ENCODE results near the gene TEX261.

The TEX261 gene

DNA sequence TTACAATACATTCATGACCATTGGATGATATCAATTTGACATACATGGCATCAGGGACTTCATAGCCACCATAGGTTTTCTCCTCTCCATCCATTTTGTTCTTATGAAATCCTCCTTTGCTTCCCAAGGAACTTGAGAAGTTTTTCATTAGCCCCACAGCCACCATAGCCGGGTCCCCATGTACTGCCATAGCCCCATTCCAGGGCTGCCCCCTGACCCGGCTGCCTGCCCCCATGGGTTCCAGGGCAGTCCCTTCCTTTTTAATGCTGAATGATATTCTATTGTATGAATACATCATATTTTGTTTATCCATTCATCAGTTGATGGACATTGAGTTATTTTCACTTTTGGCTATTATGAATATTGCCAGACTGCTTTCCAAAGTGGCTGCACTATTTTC lies 38.5 kb downstream of the TEX261 start:
- DNase-seq = no peak

DNA sequence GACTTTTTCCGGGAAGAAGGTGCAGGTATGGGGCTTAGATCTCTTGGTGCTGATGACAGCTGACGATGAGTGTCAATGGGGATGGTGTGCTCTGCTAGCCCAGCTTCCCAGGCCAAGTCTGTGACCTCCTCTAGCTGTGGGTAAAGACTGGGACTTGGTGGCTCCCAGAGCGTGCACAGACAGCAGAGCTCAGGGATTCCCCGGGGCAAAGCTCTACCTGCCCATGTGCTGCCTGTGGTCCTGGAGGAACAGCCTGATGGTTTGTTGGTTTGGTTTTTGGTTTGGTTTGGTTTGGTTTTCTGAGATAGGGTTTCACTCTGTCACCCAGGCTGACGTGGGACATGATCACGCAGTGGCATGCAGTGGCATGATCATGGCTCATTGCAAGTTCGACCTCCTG lies 39.8 kb downstream of the TEX261 start:
- no peak for DNase-seq

DNA sequence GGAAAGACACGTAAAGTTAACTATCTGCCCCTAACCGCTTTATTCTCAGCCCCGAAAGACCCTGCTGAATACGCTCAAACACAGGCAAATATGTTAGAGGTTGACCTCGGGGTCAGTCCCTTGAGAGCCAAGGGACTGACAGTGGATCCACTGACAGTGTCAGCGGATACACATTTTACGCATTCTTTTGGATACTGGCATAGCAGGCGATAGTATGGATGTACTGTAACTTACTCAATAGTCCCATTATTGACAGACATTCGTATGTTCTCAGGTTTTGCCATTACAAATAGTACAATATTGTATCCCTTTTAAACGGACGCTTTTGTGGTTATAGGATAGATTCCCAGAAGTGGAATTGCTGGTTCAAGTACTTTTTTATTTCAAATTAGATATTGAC lies 45.6 kb downstream of the TEX261 start:
- DNase-seq = no peak

DNA sequence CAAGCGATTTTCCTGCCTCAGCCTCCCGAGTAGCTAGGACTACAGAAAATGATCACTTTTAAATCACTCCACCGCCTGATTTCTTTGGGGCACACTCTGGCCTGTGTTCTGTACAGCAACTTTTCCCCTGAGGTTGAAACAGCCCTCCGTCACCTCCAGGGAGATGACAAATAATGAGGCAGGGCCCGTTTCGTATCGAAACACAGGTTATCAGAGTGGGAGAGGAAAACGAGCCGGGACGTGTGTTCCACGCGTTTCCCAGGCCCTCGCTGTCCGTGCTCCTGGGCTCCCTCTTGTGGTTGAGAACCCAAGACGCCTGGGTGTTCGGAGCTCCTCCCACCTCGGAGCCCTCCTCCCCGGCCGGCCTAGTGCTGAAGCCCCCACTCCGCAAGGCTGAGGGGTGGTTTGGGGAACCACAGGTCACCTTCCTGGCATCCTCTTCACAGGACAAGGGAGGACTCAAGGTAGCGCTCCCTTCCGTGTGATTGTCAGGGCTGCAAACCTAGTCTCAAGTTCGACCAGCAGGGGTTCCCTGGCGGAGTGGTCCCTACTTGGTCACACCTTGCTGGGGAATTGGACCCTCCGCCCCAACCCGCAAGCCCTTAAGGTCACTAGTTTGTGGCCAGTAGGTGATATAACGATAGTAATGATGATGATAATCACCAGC lies 46.2 kb downstream of the TEX261 start:
- peak in 1 of 2 experiments; percentile 56 for DNase-seq

DNA sequence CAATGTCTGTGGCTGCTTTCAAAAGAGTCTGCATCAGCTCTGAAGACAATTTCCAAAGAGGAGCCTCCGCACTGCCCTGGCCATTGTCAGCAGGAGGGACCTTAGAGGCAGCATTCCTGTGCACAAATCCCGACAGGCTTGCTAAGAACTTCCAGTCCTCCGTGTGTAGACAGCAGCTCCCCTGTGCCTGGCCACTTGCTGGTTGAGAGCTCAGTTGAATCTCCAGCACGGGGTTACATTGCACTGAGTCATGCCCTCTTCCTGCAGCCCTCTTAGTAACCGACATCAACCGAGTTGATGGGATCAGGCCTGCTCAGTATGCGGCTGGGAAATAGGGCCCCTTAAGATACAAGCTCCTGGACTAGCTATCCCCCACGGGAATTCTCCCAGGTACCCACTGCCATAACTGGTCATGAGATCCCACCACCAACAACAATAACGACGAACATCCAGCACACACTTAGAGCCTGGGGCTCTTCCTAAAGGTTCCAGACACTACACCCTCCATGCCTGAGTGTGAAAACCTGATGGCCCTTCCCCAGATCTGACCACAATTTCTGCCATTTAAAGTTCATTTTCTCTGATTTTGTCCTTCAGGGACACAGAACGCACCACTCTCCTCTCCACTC lies 47.0 kb downstream of the TEX261 start:
- no peak for DNase-seq

DNA sequence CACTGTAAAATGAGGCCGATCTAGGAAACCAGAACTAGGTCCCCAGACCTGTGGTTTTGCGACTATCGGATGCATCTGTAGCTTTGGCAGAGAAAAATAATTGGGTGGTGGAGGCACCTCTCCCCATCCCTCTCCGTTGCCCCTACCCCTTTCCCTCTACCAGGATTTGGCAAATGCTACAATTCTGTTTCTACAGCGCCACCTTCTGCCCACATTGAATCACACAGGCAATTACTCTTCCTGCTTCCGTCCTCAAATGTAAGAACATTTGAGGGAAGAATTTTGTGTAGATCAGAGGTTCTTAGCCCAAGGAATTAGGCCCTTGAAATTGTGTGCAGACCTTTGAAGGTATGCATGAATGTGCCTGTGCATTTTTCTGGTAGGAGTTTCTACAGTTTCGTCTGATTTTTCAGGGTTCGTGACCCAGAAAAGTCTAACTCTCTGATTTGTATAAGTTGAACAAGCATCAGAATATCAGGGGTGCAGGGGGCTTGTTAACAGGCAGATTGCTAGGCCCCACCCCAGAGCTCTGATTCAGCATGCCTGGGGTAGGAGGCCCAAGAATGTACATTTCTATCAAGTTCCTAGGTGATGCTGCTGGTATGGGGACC lies 47.7 kb downstream of the TEX261 start:
- DNase-seq = peak in 1 of 2 experiments; percentile 37

DNA sequence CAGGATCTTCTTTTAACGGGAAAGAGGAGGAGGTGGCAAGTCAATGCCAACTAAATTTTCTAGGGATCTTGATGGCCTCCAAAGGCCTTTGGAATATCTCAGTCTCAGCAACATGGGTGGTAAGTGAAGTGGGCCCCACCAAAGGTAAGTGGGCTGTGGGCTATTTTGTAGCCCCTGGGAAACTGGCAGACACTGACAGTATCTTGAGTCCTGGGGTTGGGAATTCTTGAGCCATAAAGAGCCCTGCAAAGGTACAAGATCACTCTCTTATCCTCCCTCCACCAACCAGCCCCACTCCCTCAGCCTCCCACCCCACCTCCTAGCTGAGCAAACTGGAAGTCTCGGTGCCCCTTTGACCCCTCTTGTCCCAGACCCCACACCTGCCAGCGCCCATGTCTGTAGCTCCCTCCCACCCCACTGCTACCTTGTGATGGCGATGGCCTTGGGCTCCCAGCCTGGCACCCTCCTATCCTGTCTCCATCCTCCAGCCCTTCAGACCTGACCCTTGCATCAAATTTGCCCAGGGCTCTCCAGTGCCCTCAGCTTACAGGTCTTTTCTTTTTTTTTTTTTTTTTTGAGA lies 50.5 kb downstream of the TEX261 start:
- DNase-seq = no peak

DNA sequence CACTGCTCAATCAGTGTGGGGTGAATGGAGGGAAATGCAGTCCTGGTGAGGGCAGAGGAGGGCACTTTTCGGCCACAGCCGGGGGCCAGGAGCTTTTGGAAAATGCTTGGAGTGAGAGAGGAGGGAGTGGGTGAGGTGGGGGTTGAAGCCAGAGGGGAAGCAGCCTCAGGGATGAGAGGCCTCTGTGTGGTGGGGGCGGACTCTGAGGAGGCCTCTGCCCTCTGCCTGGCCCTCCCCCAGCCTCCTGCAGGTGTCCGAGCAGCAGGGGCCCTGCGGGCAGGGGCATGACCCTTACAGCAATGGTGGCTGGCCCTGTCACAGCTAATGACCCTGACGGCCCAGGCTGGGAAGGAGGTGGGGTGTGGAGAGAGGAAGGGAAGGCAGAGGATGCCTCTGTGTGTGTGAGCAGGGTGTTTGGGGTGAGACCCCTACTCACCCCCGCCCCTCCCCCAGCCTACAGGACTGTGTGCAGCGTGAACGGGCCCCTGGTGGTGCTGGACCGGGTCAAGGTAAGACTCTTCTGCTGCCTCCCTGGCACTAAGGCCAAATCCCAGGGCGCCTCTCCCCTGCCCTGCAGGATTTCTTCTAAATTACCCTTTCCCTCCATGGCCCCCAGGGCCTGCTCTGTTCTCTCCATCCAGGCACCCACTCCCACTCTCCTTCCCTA lies 51.3 kb downstream of the TEX261 start:
- DNase-seq = no peak

DNA sequence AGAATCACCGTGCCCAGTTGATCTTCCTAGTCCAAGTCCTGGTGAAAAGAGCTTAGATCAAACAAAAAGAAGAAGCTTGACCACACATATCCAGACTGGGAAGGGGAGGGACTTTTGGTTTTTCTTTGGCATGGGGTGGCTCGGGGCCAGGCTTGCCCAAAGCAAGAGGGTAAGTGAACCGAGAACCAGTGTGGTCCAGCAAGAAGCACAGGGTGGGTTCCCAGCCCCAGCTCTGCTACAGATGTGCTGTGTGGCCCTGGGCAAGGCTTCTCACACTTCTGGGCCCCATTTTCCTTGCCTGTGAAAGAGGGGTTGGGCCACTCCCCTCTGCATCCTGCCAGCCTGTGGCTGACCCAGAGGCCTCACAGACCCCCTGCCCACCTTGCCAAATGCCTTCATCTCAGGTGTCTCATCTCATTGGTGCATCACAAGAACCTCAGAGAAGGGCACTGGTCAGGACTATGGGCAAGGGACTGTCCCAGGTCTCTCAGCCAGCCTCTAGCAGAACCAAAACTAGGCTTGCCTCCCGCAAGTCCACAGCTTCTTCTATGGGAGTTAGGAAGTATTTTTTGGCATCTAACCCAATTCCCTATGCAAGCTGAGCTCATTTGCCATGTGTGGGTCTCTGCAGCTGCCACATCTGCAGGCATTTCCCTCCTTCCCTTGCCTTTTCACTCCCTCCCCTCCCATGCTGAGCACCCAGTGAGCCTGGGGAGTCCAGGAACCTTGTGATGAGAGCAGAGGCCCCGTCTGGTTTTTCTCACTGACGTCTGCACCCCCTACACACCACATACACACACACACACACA lies 52.1 kb downstream of the TEX261 start:
- DNase-seq = no peak

DNA sequence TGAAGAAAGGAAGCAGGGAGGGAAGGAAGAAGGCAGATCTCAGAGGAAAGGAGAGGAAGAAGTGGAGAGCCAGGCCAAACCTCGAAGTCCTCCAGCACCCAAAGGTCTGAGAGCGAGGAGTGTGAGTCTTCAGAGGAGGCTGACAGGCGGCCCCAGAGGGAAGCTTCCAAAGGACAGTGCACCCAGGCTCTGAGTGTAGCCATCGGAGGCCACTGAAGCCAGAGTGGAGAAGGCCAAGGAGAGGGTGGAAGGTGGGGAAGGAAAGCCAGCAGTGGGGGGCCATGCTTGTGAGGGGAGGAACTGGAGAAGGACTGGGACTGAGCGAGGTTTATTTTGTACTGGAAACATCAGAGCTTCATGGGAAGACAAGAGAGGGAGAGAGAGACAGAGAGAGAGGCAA lies 53.0 kb downstream of the TEX261 start:
- DNase-seq = no peak

DNA sequence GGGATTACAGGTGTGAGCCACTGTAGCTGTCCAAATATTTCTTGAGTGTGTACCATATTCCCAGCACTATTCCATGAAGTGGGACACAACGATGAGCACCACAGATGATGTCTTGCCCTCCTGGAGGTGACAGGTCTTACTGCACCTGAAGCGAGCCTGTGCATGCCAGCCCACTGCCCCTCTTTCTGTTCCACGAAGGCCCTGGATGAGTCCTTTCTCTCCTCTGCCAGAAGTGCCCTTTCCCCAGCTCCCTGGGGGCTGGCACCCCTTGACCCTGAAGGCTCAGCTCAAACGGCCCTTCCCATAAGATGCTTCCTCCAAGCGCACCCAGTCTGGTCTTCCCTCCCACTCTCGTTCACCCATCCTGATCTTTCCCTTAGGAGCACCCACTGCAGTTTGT lies 53.5 kb downstream of the TEX261 start:
- no peak for DNase-seq

DNA sequence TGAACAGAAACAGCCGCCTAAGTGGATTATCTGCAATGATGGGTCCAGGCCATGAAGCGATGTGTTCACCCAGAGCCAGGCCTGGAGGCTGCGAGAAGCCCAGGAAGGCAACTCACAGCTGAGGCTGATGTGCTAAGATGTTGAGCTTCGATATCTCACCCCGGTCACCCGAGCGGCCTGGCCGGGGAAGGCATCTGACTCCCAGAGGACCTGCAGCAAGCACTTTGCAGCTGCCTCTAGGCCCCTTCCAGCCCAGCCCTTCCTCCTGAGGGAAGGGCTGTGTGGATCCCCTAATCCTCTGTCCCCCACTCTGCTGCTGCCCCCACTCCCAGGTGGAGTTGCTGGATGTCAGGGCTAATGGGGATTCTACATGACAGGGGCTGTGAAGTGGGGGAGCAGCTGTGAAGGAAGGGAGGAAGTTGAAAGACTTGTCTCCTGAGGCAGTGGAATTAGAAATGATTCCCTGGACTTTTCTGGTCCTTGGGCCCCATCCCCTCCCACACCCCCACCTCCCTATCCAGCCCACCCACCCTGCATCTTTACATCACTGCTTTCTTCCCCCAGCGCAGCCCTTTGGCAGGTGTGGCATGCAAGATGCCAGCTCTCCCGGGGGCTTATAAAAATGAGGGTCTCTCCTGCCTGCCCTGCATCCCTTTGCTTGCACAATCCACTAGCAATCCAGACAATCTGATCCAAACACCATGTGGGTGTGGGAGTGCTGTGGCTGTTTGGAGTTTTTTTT lies 54.7 kb downstream of the TEX261 start:
- no peak for DNase-seq

DNA sequence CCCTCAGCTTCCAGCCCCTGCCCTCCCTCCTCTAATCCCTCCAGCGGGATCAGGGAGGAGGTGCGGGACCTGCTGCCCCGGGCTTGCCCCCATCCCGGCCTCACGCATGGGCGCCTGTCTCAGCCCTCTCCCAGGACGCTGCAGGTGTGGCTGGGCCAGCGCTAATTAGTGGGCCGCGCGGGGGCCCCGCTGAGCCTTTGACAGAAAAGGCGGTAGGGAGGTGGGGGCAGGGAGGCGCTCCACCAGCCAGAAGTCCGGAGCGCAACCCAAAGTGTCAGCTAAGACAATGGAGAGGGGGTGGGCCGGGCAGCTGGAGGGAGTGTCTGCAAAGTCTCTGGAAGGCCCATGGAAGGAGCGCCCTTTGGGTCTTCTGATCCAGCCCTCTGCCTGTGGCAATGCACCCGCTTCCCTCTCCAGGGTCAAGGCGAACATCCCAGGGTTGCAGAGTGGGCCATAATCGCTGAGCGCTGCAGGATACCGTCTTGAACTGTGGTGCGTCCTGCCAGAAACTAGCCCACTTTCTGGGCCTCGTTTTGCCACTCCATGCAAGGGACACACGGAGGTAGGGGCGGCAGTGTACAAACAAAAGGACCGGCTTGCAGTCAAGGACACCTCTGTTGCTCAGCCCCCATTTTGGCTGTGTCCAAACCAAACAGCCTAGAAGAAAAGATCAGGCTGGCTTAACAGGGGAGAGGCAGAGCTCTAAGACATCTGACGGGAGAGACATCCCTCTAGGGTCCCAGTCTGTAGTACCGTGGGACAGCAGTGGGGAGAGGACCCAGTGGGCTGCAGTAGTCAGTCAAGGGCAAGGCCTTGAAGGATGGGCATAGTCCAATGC lies 55.5 kb downstream of the TEX261 start:
- no peak for DNase-seq

DNA sequence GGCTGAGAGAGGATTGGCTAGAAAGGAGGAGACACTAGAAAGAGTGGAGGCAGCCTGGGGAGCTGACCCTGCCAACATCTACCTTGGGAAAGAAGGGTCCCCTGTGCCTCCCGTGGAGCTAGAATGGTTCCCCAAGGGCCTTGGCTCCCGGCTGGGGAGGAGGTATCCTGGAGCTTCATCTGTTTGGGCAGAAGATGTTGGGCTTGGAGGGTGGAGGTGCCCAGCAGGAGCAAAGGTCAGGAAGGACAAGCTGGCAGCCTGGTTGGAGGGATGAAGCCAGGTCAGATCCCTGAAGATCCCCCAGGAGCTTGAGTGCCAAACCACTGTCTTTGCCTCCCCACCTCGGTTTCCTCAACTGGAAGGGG lies 56.1 kb downstream of the TEX261 start:
- DNase-seq = no peak

DNA sequence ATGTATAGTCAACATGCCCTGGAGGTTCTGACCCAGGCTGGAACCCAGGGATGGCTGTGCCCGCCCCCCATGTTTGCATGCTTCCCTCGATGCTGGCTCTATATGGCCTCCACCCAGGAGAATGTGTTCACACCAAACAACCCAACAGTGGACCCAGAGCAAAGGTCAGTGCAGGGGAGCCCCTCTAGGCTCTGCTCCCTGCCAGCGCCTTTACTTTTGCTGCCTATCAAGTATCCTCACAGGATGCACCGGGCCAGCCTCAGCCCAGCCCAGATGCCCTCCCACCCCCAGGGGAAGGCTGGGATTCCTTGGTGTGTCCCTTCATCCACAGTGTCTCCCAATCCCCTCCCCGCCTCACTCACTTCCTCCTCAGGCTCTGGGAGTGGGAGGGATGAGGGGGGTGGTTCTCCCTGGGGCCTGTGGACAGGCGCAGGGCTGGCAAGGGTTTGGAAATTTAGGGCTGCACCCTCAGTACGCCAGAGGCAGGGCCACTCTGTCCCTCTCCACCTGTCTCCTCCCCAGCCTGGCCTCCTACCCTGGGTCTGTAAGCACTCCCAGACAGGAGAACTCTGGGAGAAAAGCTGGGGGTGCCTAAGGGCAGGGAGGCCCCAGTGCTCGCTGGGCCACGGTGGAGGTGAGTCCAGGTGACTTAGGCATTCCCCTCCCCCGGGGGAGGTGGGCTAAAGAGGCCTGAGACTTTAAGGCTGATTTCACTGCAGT lies 56.6 kb downstream of the TEX261 start:
- no peak for DNase-seq

DNA sequence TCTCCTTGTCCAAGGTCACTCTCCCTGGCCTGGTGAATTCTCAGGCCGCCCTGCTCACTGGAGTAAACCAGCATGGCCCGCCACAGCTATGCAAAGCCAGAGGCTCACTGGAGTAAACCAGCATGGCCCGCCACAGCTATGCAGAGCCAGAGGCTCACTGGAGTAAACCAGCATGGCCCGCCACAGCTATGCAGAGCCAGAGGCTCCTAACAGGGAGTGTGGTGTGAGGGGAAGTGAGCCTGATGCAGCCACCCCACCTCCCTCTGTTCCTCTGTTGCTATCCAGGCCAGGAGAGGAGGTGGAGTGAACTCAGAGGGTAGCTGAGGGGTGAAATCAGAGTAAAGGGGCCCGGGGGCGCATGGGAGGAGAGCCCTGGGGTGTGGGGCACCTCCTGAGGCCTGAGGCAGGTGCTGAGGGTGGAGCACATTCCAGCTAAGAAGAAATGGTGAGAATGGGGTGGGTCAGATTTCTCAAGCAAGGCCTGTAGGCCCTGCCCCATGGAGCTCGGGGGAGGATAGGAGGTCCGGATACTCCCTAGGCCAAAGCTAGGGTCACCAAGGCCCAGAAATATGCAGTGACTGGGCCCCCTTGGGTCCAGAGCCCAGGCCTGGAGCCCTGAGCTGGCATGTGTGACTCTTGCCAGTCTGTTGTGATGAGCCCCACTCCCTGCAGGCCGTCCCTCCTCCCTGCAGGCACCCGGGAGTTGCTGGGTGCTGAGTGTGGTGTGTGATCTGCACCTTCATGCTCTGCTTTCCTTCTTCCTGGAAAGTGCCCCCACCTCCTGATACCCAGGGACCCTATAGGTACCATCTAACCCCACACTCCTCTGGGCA lies 57.5 kb downstream of the TEX261 start:
- DNase-seq = no peak

DNA sequence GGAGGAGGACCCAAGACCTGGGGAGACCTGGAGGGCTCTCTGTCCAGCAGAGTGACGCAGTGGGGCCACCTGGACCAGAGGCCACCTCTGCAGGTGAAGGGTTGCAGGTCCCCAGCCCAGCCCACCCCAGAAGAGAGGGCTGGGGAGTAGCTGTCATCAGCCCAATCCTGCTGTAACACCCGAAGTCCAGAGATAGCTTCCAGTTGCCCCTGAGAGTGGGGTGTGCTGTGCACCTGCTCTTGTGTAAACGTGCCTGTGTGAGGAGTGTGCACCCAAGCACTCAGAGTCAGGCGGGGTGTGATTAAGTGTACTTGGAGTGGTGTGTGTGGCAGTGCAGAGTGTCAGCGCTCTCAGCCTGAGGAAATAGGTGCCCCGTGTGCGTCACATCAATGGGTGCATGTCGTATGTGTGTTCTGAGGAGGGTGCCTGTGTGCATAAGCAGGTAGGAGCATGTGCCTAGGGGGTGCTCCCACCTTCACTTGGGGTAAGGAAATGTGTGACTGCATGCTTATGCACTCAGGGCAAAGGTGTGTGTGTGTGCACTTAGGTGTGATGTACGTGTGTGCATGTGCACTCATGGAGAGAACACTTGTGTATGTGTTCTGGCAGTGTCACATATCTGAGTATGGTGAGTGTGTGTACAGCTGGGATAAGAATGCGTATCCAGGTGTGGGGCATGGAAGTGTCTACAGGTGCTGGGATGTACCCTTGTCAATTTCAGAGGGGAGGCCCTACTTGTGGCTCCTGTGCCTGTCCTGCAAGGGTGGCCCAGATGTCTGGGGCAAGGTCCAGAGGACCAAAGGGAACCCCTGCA lies 58.3 kb downstream of the TEX261 start:
- DNase-seq = no peak
